ENCODE results near the gene PHF21B.

Gene PHF21B

DNA sequence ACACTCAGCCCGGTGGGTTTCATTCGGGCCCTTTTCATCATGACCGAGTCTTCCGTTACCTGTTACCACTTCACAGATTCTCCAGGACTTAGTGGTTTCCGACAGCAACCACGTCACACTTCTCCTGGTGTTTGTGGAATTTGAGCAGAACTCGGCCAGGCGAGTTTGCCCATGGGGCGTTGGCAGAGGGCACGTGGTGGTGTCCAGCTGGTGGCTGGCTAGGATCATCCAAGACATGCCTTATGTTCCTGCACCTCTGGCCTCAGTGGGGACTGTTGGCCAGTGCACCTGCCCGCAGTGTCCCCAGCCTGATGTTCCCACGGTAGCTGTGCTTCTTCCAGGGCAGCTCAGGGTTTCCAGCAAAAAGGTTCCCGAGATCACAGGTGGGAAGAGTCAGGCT is 170.1 kb downstream of the PHF21B start:
- in situ Hi-C loops (cut with MboI; ENCODE audit: low sequenced_read_pairs, unreplicated experiment), result no loop called here
- no peak for DNase-seq (ENCODE audit: low spot score)
- no peak for TF ChIP-seq CTCF (IDR thresholded peaks at IDR 0.05; ENCODE audit: borderline replicate concordance, control extremely low read depth, extremely low read depth, insufficient read depth, missing control alignments)

- in situ Hi-C loops (cut with MboI; ENCODE audit: low sequenced_read_pairs, unreplicated experiment), result no loop called here
- no peak for DNase-seq (ENCODE audit: low spot score)
- TF ChIP-seq CTCF (IDR thresholded peaks at IDR 0.05; ENCODE audit: borderline replicate concordance, control extremely low read depth, extremely low read depth, insufficient read depth, missing control alignments), result no peak
Measured at GRCh38 chr22:44839061-44839460, 170.7 kb downstream of the PHF21B start.

DNA sequence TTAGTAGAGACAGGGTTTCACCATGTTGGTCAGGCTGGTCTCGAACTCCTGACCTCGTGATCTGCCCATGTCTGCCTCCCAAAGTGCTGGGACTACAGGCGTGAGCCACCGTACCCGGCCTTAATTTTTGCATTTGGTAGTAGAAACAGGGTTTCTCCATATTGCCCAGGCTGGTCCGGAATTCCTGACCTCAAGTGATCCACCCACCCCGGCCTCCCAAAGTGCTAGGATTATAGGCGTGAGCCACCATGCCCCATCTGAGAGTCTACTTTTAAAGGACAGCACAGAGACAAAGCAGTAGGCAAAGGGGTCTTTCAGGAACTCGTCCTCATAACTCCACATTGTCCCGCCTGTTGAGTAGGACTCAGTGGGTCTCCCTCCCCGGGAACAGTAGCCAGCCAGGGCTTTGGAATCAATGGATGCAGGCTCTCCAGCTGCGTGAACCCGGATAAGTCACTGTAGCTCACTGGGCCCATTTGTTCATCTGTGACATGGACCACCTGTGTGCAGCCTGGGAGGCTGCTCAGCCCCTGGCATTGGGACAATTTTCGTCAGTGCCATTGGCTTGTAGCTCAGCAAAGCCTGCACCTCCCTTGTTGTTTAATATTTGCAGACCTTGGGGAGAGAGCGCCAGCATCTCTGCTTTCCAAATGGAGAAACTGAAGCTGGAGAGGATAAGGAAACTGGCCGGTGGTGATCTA is 171.3 kb downstream of the PHF21B start:
- no peak for TF ChIP-seq CTCF (IDR thresholded peaks at IDR 0.05; ENCODE audit: borderline replicate concordance, control extremely low read depth, extremely low read depth, insufficient read depth, missing control alignments)
- no peak for DNase-seq (ENCODE audit: low spot score)
- in situ Hi-C loops (cut with MboI; ENCODE audit: low sequenced_read_pairs, unreplicated experiment), result no loop called here

GRCh38 chr22:44837481-44837880 is 172.3 kb downstream of the PHF21B start:
- TF ChIP-seq CTCF (IDR thresholded peaks at IDR 0.05; ENCODE audit: borderline replicate concordance, control extremely low read depth, extremely low read depth, insufficient read depth, missing control alignments), result no peak
- no peak for DNase-seq (ENCODE audit: low spot score)

GRCh38 chr22:44834065-44834464 is 175.7 kb downstream of the PHF21B start:
- DNase-seq (ENCODE audit: low spot score), result no peak
- no peak for TF ChIP-seq CTCF (IDR thresholded peaks at IDR 0.05; ENCODE audit: borderline replicate concordance, control extremely low read depth, extremely low read depth, insufficient read depth, missing control alignments)
- in situ Hi-C loops (cut with MboI; ENCODE audit: low sequenced_read_pairs, unreplicated experiment), result no loop called here

More at GRCh38 chr22:44837481-44837880, 172.3 kb downstream of the PHF21B start:
- in situ Hi-C loops (cut with MboI; ENCODE audit: low sequenced_read_pairs, unreplicated experiment), result no loop called here

GRCh38 chr22:44831885-44832284 is 177.9 kb downstream of the PHF21B start:
- in situ Hi-C loops (cut with MboI; ENCODE audit: low sequenced_read_pairs, unreplicated experiment), result no loop called here
- TF ChIP-seq CTCF (IDR thresholded peaks at IDR 0.05; ENCODE audit: borderline replicate concordance, control extremely low read depth, extremely low read depth, insufficient read depth, missing control alignments), result no peak
- no peak for DNase-seq (ENCODE audit: low spot score)

Data from GM13976 (cell line).